ENCODE measurements around the gene SLC25A21.

DNA sequence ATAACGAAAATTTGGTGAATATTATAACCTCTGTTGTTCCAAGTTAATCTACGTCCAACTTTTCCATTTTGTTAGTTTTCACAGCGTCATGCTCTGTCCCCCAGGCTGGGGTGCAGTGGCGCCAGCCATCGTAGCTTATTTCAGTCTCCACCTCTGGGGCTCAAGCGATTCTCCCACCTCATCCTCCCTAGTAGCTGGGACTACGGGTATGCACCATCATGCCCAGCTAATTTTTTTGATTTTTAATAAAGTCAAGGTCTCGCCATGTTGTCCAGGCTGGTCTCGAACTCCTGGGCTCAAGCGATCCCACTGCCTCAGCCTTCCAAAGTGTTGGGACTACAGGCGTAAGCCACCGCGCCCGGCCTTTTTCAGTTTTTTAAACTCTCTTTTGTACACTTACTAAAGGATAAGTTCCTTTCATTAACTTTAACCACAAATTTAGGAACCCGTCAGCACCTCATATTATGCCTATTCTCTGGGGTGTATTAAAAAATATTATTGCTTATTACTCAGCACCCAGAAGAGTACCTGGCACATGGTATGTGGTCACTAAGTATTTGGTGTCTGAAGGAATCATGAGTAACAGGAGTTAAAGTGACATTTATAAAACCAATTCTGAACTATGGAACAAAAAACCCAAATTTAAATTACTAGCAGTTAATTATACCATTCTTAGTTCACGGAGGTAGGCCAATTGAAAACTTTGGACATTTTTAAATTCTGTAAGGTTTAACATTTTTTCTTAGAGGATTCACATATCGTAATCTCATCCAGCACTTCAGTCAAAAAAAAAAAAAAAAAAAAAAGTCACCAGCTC lies 24.4 kb upstream of the SLC25A21 start:
- TF ChIP-seq, protein P1, sequence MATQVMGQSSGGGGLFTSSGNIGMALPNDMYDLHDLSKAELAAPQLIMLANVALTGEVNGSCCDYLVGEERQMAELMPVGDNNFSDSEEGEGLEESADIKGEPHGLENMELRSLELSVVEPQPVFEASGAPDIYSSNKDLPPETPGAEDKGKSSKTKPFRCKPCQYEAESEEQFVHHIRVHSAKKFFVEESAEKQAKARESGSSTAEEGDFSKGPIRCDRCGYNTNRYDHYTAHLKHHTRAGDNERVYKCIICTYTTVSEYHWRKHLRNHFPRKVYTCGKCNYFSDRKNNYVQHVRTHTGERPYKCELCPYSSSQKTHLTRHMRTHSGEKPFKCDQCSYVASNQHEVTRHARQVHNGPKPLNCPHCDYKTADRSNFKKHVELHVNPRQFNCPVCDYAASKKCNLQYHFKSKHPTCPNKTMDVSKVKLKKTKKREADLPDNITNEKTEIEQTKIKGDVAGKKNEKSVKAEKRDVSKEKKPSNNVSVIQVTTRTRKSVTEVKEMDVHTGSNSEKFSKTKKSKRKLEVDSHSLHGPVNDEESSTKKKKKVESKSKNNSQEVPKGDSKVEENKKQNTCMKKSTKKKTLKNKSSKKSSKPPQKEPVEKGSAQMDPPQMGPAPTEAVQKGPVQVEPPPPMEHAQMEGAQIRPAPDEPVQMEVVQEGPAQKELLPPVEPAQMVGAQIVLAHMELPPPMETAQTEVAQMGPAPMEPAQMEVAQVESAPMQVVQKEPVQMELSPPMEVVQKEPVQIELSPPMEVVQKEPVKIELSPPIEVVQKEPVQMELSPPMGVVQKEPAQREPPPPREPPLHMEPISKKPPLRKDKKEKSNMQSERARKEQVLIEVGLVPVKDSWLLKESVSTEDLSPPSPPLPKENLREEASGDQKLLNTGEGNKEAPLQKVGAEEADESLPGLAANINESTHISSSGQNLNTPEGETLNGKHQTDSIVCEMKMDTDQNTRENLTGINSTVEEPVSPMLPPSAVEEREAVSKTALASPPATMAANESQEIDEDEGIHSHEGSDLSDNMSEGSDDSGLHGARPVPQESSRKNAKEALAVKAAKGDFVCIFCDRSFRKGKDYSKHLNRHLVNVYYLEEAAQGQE (IDR thresholded peaks at IDR 0.05; ENCODE audit: insufficient read depth in 1 of 2, low read depth in 2 of 2, low read length in 1 of 2), result no peak
- TF ChIP-seq, protein P2, sequence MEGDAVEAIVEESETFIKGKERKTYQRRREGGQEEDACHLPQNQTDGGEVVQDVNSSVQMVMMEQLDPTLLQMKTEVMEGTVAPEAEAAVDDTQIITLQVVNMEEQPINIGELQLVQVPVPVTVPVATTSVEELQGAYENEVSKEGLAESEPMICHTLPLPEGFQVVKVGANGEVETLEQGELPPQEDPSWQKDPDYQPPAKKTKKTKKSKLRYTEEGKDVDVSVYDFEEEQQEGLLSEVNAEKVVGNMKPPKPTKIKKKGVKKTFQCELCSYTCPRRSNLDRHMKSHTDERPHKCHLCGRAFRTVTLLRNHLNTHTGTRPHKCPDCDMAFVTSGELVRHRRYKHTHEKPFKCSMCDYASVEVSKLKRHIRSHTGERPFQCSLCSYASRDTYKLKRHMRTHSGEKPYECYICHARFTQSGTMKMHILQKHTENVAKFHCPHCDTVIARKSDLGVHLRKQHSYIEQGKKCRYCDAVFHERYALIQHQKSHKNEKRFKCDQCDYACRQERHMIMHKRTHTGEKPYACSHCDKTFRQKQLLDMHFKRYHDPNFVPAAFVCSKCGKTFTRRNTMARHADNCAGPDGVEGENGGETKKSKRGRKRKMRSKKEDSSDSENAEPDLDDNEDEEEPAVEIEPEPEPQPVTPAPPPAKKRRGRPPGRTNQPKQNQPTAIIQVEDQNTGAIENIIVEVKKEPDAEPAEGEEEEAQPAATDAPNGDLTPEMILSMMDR (IDR thresholded peaks at IDR 0.05), result no peak
- no peak for TF ChIP-seq POLR2AphosphoS5 (IDR thresholded peaks at IDR 0.05; ENCODE audit: low read depth, low read length)
- no peak for TF ChIP-seq SIN3A (IDR thresholded peaks at IDR 0.05; ENCODE audit: borderline replicate concordance, insufficient read depth, low read depth, low read length)
